Esophagus squamous epithelium (tissue), 4 donors: ENCODE data around the gene ZNF862.

Source experiments
- CTCF ChIP-seq, 6 experiments: fragments of 450-650 bp in 4 of 6; fragments of 200-600 bp in 2 of 6; sonication (generic) in 2 of 6; IDR thresholded peaks; one replicate each; pipeline ENCODE4 v1.5.1; 2016 to 2019; ENCODE audit warnings: antibody characterized with exemption in 6 of 6, mild to moderate bottlenecking in 4 of 6, moderate library complexity in 4 of 6
- POLR2A ChIP-seq, 4 donors: fragments of 450-650 bp; IDR thresholded peaks; one replicate each; pipeline ENCODE4 v1.6.1; 2017; ENCODE audit warnings: antibody characterized with exemption in 4 of 4, mild to moderate bottlenecking in 4 of 4, moderate library complexity in 3 of 4

- TF ChIP-seq CTCF (IDR thresholded peaks at IDR 0.05), result no peak
- no peak for TF ChIP-seq POLR2A (IDR thresholded peaks at IDR 0.05)
Observed at GRCh38 chr7:149870701-149871483, 32.7 kb downstream of the ZNF862 start.
